ENCODE results near the gene LAMA2.
"Not testable (repeated sequence)": the region's sequence is repeated elsewhere in the genome, so short reads cannot be mapped to it uniquely, and the experiment has no call there.

Gene LAMA2

DNA sequence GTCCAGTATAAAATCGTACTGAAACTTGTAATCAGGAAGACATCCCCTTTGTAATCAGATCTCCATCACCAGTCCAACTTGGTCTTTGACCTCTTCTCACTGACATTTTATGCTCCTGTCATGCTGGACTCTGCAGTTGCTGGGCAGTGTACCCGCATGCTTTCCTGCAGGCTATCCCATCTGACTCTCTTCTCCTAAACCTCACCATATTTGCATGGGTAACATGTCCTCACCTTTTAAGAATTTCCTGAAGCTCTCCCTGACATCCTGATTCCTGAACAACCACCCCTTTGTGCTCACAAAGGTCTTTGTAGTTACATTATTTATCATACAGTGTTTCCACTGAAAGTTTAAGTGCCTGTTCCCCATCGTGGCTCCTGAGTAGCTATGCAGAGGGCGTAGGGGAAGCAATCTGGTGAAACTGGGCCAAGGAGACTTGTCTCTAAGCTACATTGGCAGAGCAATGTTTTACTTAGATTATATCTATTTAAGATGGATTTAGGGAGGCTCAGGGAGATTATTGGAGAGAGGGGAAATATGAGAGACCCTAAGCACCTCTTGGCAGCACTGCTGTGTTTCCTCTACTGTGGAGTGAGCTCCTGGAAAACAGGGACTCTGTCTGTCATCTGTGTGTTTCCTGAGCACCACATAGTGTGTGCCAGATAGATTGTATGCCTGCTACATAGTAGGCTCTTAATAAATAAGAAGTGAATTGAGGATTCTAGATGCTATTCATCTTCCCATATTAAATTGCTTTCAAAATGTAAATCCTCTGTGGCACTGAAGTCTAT, 124.0 kb downstream of the LAMA2 start:
- DNase-seq (ENCODE audit: low spot score) = no peak

DNA sequence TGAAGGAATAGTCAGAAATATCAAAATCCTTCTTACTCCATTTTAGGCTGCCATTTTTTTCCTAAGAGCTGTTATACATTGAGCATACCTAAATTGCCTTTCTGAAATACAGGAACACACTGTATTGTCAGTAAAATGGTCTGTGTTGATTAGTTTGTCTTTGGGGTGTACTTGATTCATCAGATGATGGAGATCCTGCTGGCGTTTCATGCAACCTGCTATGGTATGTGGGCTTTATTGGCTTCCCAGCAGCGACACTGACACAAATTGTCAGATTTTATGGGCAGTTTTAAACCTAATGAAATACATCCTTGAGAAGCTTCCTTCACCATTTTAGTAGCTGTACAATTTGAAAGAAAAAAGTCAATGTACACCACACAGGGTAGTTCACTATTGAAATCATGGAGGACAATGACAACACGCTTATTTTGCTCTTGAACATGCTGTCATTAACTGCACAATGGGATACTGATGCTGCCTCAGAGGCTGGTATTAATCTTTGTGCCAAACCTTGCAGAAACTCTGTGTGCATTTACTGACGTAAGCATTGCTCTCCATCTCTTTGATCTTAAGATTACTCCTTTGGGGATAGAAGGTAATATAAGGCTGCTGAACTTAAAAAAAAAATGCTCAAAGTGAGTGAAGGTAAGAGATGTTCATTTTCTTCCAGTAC, 124.9 kb downstream of the LAMA2 start:
- DNase-seq (ENCODE audit: low spot score) = no peak

DNA sequence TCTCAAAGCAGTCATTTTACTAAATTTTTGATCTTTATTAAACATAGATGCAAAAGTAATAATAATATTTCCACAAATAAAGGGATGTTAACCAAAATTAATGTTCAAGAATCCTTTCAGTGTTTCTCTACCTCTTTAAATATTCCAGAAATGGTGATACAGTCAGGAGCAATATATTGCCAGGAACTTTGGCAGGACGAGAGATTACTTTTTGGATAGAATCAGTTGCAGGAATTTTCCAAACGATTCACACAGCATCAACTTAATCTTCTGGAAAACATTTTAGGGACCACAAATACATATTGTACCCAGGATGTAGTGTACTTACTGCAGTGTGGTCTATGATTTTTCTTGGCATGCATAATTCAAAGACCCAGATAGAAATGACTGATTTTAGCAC, 125.7 kb downstream of the LAMA2 start:
- no peak for DNase-seq (ENCODE audit: low spot score)

DNA sequence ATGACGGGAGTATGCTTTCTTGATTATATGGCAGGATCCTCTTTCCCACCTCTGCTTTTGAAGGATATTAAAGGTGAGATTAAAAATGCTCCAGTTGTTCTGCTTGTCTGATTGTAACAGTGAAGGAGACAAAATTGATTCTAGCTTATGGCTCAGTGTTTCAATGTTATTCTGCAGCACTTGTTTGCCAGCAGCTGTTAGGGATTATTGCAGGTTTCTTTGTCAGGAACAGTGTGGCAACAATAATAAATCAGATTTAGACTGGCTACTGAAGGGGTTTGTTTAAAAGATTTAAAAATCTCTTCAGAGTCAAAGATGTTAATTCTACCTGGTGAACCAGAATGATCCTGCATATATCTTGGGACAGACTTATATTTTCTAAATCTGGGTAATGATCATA, 126.9 kb downstream of the LAMA2 start:
- DNase-seq (ENCODE audit: low spot score) = no peak

DNA sequence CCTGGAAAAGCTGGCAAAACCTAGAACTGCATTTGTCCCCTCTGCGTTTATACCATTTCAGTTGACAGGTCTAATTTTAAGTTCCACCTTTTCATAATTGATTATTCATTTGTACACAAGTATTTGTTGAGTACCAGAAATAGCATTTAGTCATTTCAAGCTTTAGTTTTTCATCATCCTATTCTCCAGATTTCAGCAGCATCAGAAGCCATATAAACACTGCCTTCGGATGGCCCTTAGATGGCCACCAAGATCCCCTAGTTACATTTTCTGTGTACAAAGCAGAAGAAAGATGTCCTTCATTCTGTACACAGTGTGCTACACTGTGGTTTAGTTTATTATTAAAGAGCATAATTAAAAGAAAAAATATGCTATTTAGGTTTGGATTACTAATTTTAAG, 131.4 kb downstream of the LAMA2 start:
- no peak for DNase-seq (ENCODE audit: low spot score)

DNA sequence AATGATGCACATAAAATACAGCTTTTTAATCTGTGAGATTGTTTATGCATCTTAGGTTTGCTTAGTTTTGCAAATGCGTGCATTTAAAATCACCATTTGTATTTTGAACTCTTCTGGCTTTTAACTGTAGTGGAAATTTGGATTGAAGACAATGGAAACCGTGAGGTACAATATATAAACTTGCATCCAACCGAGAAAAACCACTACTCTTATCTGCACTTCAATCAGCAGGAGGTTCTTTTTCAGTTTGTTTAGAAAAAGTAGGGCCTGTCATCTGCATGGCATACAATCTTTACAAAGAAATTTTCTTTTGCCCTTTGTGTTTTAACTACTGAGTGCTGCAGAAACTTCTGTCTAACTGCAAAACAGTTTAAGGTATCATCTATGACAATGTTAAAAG, 132.8 kb downstream of the LAMA2 start:
- no peak for DNase-seq (ENCODE audit: low spot score)

DNA sequence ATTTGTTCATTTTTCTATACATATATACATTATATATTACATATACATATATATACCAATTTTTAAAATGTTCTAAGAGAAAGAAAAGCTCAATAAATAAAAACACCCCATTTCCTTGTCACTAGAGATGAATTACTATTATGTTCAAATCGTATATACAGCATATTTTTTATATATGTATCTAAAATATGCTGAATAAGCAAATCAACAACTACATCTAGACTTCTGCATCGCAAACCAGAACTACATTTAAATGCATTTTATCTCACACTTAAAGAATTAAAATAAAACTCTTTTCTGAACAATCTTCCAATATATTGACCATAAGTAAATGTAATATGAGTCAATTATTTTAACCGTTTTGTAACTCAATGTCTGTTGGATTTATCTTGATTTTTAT, 133.9 kb downstream of the LAMA2 start:
- DNase-seq (ENCODE audit: low spot score) = no peak

DNA sequence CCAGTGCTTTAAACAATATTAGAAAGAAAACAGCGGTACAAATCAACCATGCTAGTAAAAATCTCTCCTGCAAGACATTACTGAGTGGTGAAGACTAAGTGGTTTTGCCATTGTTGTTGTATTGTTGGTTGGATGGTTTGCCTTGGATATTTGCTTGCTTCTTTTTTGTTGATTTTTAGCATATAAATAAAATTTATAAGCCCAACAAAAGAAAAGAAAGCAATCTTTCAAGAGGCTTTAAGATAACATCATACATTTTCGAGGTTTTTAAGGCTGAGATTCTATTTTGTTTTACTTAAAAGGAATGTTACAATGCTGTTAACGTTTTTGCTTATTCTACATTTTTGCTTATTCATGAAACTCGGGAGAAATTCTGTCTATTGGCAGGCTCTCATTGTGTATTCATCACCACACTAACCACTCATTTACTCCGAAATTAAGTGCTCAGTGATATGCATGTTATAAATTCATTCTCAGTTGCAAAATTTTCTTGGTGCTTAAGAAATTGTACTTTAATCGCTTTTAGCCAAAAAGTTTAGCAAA, 139.1 kb downstream of the LAMA2 start:
- no peak for DNase-seq (ENCODE audit: low spot score)

DNA sequence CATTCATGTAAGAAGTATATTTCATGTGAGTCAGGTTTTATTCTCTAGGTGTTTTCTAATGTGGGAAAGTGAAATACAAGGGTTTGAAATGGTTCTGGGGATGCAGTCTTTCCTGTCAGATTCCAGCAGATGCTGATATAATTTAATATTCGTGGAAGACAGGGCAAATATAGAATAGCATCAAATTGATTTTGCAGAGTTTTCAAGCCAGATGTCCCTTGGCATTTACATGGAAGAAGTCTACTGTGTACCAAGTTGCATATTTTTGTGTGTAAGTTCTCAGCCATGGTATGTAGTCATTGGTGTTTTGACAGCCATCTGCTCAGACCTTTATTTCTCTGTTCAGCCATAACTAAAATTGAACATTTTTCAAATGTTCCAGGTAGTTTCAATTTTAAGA, 143.7 kb downstream of the LAMA2 start:
- no peak for DNase-seq (ENCODE audit: low spot score)

DNA sequence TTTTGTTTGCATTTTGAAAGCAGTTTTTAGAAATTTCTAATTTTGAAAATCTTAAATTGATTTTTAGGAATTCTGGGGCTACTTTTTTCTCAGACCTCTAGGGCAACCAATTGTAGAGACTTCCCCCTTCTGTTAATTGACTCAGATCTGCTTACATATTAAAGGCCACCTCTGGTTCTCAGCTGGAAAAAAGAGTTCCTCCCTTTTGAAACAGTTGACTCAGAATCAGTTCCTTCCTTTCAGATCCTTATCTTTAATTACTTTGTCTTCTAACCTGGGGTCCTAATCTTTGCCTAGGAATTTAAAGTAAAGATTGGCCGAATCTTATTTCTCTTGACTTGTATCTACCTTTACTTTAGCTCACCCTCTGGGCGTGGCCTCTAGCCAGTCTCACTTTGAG, 146.8 kb downstream of the LAMA2 start:
- DNase-seq (ENCODE audit: low spot score) = no peak

DNA sequence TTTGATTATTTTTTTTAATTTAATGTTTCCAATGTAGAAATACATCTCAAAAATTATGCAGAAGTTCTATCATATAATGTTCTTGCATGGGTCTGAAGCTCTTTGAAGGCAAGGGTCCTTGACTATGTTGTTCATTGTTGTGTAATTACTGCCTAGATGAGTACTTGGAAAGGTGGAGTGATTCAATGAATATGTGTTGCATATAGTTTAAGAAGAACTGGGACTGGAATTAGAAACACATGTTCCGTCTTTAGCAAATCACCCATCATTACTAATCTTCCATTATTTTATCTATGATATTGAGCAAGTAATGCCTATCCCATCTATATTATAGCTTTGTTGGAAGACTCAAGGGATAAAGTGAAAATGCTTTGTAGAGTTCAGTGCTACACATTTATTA, 147.3 kb downstream of the LAMA2 start:
- DNase-seq (ENCODE audit: low spot score) = no peak

DNA sequence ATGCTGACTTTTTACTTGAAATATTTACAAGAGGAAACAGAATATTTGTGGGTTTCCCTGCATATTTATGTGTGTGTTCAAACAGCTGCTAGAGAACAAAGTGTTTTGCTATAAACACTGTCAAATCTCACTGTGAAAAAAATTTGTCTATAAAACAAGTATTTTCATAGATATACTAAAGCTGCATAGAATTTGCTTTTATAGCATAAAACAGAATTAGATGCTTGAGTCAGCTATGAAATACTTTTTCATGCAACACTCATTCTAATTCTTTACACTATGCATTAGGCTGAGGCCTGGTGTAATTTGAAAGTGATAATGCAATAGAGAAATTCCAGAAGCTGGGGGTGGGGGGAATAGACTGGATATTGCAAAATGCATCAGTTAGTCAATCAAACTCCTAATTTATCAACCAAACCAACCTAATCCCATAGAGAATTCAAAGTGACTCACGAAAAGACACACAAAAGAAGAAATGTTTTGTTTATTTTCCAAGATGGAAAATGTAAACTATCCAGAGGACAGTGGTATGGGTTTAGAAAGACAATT, 148.2 kb downstream of the LAMA2 start:
- no peak for DNase-seq (ENCODE audit: low spot score)

DNA sequence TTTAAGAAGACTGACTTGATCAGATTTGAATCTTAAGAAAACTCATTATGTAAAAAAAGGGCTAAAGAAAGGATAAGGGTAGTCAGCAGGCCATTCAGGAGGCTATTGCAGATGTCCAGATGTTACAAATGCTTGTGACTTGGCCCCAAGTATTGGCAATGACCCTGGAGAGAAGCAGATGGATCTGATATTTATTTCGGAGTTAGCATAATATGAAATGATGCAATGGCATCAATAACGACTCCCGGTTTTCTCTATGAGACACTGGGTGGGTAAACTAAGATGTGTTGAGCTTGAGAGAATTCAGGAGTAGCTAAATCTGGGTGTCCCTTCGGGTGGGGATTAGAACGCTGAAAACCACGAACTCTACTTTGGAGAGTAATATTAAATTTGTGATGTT, 149.7 kb downstream of the LAMA2 start:
- DNase-seq (ENCODE audit: low spot score) = no peak

DNA sequence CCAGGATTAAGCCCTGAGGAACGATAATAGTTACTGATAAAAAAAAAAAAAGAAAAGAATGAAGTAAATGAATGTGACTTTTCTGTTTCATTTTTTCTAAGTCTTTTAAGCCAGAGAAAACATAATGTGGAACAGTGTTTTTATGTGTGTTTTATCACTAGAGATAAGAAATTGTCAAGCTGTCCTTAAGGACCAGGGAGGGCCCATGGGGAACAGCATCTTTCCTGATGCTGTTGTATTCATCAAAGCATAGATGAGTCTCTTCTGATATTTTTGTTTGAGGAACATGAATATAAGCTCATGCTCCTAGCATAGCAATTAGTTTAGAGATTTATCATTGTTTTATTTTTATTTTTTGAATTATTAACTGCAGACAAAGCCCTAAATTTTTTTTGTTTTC, 150.2 kb downstream of the LAMA2 start:
- DNase-seq (ENCODE audit: low spot score) = no peak

DNA sequence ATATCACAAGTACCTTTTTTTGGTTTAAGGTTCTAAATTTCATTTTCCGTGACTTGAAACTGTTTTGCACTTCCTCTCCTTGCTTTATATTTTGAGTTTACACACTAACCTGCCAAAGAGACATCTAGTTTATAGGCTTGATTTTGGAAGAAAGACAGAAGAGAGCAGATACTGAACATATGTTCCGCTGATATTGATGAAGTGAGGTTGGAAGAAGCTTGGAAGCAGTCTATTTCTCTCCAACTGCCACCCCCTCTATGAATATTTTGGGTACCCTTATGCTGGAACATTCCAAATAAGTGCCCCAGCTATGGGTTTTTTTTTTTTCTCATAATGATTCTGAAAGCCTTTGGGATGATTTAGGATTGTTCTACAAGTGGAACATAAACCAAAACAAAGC, 150.6 kb downstream of the LAMA2 start:
- DNase-seq (ENCODE audit: low spot score) = no peak

DNA sequence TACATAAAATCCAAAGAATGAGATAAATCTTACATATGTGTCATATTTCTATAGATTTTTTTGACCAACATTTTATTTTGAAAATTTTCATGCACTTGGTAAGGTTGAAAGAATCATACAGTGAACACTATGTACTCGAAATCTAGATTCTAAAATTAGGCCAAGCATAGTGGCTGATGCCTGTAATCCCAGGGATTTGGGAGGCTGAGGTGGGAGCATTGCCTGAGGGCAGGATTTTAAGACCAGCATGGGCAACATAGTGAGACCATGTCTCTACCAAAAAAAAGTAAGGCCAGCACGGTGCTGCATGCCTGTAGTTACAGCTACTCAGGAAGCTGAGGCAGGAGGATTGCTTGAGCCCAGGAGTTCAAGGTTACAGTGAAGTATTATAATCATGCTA, 158.6 kb downstream of the LAMA2 start:
- DNase-seq (ENCODE audit: low spot score) = no peak

DNA sequence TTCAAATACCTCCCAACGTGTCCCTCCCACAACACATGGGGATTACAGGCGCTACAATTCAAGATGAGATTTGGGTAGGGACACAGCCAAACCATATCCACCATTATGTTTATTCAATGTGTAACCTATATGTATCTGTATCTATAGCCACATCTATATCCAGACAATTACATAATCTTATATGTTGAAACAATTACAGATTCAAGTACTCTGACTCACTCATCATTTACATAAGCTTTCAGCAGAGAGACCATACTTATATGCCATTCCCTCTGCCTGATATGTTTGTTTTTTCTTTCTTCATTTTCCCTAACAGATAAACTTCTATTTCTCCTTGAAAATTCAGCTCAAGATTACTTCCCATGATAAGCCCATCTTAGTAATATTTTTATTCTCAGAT, 163.6 kb downstream of the LAMA2 start:
- DNase-seq (ENCODE audit: low spot score) = no peak

DNA sequence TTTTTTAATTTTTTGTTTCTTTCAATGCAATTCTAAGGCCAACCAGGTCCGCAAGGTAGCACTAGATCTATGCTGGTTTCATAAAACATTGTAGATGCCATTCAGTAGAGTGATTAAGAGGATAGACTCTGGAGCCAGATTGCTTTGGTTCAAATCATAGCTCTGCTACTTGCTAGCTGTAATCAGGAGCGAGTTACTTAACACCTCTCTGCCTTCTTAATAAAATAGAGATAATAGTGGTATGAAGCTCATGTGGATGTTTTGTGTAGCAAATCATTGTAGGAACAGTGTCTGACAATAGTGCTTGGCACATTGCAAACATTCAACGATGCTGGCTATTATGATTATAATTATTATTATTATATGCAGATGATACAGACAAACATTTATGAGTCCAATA, 164.9 kb downstream of the LAMA2 start:
- no peak for DNase-seq (ENCODE audit: low spot score)

DNA sequence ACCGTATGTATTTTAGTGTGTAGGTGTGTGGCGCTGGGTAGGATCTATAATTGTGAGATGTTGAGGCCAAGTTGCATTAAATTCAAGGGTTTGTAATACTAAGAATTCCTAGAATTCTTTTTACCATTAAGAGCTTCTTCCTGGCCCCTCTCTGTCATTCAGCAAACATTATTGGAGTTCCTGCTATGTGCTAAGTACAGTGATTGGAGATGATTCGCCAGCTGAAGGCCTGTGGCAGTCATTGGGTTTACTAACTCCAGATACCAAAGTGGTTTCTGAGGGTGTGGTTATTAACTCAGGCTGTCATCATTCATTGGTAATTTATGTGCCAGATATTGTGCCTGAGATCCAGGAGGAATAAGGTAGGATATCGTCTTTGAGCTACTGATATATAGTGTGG, 167.1 kb downstream of the LAMA2 start:
- DNase-seq (ENCODE audit: low spot score) = no peak

DNA sequence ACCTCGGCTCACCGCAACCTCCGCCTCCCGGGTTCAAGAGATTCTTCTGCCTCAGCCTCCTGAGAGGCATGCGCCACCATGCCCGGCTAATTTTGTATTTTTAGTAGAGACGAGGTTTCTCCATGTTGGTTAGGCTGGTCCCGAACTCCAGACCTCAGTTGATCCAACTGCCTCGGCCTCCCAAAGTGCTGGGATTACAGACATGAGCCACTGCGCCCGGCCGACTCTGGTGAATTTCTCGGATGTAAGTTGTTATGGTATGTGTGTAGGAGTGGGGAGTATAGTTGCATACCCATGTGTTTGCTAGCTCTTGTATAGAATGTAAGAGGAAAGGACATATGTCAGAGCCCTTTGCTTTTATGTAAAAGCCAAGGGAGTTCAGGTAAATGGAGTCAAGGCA, 170.2 kb downstream of the LAMA2 start:
- DNase-seq (ENCODE audit: low spot score) = not testable (repeated sequence)

DNA sequence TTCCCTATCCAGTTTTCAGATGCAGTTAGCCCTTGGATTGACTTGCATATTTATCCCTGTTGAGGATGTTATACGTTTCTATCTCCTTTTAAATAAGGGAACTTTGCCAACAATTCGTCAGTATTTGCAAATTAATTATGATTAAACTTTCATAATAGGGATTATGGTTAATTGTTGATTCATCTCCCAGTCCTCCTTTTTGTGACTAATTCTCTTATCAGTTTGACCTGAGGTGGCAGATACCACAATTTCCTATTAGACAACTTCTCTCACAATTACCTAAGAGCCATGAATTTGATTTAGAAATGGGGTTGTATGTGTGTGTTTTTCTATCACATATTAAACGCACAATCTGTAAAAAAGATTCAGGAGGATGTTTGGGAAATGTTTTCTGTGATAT, 172.9 kb downstream of the LAMA2 start:
- no peak for DNase-seq (ENCODE audit: low spot score)

DNA sequence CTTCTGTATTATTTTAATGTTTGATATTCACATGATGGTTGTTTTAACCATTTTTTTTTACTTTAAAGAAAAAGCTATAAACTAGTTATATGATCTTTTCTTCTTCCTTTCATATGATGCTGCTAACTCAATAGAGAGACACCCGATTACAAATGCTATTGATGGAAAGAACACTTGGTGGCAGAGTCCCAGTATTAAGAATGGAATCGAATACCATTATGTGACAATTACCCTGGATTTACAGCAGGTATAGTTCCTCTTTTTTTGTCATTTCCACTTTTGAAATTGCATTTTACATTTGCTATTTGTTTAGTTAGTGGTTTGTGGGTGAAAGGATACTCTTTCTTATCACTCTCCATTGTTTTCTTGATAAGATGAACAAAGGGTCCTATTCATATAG, 176.7 kb downstream of the LAMA2 start:
- DNase-seq (ENCODE audit: low spot score) = no peak

DNA sequence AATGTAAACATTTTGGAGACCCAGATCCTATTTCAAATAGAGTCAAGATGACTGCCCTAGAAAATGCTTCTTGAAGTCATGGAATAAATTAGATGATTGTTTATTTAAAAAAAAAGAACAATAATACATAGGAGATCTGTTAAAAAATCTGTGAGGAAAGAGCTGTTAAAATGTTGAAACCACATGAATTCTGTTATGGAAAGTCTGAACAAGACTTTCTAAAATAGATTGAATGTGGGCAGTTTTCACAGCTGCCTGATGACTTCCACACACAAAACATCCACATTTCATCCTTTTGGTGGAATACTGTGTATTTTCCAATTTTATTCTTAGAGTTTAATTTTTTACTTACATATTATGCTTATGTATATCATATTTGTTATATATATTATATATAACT, 186.1 kb downstream of the LAMA2 start:
- DNase-seq (ENCODE audit: low spot score) = no peak

Measured in SK-N-DZ (cell line).